COR-L47 (cell line): Measurements from ENCODE around the gene GFOD1.
"Not testable (repeated sequence)": the region's sequence is repeated elsewhere in the genome, so short reads cannot be mapped to it uniquely, and the experiment has no call there.

ENCODE experiments used
- DNase-seq: peaks from one replicate; lab custom pipeline; 2025; lab: John Stamatoyannopoulos, UW

GFOD1 gene

GRCh38 chr6:13441778-13442177 is 45.6 kb downstream of the GFOD1 start:
- DNase-seq = no peak

- no peak for DNase-seq
Measured at GRCh38 chr6:13439644-13440043, 47.8 kb downstream of the GFOD1 start.

DNA sequence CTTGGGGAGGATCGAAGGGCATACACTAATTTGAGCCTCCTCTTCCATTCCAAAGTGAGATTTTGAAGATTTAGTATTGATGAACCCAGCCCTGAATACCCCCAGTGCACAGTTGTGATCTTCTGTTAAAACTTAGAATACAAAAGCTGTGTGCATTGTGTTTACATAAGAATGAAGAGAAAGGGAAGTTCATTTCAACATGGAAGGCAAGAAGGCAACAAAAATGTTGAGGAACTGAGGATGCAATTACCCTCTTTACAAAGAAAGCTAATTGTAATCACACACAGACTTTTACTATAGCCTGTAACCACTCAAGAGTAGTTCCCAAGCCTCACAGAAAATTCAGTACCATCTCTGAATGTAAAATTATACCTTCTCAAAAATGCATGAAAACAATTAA is 49.3 kb downstream of the GFOD1 start:
- DNase-seq = no peak

- DNase-seq = no peak
Measured at GRCh38 chr6:13437218-13437996, 50.0 kb downstream of the GFOD1 start.

- DNase-seq = no peak
Measured at GRCh38 chr6:13436399-13437217, 50.8 kb downstream of the GFOD1 start.

GRCh38 chr6:13435477-13436246 is 51.7 kb downstream of the GFOD1 start:
- DNase-seq = no peak

- DNase-seq = no peak
Measured at GRCh38 chr6:13434777-13435176, 52.6 kb downstream of the GFOD1 start.

DNA sequence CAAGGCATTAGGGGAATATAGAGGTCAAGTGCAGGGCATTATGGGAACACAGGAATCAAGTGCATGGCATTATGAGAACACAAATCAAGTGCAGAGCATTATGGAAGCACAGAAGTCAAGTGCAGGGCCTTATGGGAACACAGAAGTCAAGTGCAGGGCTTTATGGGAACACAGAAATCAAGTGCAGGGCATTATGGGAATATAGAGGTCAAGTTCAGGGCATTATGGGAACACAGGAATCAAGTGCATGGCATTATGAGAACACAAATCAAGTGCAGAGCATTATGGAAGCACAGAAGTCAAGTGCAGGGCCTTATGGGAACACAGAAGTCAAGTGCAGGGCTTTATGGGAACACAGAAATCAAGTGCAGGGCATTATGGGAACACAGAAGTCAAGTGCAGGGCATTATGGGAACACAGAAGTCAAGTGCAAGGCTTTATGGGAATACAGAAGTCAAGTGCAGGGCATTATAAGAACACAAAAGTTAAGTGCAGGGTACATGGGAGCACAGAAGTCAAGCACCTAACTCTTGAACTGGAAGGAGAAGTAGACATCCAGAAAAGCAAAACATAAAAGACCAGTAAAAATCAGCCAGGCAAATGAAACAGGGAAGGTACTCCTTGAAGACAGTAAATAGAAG is 53.1 kb downstream of the GFOD1 start:
- DNase-seq = not testable (repeated sequence)

GRCh38 chr6:13433709-13434121 is 53.7 kb downstream of the GFOD1 start:
- no peak for DNase-seq

DNA sequence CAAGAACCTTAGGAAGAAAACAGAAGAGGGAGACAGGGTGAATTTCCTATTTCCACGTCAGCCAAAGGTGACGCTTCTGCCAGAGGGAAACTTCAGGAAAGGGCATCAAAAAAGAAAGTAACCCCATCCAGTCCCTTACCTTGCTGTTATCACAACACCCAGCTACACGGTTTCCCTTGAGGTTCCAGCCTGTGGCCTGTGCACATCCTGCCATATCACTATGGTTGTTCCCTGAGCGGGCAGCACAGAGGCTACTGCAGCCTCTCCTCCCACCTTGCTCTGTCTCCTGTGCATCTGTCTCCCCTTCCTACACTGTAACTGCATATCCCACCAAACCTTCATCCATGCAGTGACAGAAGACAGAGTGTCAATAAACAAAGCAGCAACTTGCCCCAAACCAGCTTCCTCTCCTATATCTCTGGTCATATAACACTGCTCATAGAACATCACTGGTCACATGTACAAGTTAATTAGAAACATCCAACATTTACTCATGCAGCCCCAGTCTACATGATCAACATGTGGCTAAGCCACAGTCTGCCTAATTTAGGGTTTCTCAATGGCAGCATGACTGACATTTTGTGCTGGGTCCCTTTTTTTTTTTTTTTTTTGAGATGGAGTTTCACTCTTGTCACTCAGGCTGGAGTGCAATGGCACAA is 54.7 kb downstream of the GFOD1 start:
- DNase-seq = no peak

- DNase-seq = no peak
Measured at GRCh38 chr6:13431861-13432465, 55.4 kb downstream of the GFOD1 start.

GRCh38 chr6:13431059-13431656 is 56.2 kb downstream of the GFOD1 start:
- no peak for DNase-seq

GRCh38 chr6:13429406-13429753 is 58.0 kb downstream of the GFOD1 start:
- no peak for DNase-seq

DNA sequence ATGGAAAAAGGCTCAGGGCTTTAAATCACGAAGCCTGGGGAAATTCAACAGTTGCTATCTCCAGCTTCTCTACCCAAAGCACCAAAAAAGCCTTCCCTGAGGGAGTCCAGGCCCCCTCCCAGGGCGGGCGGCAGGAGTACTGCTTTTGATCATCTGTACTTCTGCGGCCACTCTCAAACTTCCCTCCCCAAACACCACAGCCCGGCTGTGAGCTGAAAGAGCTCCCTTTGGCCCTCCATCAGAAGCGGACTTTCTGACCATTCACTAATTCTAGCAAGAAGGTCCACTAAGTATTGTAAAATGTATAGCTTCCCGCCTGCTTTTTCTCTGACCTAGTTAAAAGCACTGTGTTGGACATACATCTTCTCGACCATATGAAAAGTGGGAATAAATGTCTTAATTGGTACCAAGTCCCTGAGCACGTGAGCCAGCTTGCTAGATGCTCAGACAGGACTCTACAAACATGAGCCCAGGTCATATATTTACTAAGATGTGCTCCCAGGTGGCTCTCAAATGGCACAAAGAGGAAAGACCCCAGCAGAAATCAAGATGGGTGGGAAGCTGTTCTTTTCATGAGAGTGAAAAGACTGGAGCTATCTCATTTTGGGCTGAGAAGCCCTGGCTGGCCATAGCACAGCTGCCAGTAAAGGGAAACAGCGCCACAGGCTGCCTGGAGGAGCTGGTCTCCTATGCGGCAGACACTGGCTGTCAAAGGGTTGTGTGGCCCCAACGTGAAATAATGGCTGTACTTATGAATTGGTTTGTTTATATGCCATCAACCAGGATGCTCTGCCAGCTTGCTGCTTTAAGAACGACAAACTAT is 58.6 kb downstream of the GFOD1 start:
- DNase-seq = no peak

GRCh38 chr6:13427801-13428582 is 59.4 kb downstream of the GFOD1 start:
- DNase-seq = no peak

GRCh38 chr6:13427316-13427715 is 60.1 kb downstream of the GFOD1 start:
- no peak for DNase-seq

DNA sequence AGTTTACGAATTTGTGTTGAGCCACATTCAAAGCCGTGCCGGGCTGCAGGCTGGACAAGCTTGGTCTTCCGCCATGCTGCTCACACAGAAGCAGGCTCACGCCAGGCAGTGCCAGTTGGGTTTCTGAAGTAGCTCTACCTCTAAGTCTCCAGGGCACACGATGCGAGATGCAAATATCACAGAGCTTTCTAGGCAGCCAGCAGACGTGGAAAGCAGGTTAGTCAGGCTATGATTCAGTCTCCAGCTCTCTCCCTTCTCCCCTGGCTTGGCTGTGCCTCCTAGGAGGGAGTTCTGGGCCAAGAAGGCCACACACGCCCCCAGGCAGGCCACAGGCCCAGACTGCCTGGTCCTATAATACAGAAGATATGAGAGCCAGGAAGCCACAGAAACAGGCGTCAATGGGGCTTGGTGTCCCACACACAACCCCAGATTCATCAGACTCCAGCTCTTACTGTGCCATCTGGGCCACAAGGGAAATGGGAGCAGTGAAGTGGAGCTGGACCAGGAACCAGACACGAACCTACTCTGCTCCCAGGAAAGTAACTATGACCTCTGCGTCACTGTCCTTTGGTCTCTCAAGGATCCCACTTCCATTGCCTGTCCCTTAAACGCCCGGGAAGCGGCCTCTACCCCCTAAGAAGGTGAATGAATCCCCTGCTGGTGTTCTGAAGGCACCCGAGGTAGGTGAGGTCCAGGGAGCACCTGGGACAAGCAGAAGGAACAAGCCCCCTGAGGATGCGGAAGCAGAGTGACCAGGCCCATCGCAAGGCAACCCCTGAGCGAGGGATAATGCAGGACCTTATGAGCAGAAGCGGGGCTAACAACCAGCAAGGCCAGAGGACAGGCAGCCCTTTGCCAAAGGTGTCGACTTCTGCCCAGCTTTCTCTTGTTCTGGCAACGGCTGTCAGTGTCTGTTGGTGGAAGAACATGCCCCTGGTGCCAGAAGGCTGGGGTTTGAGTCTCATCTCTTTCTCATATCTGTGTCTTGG is 61.2 kb downstream of the GFOD1 start:
- DNase-seq = no peak
